Endothelial cell of umbilical vein (primary cell): ENCODE results near the gene PHF8. TPM values are rescaled to one million over a fixed set of nuclear protein-coding genes. Genes with fewer than 3 reads are reported as not detected.

Source experiments
- BruUV-seq: library from RNA; stranded (reverse); fragments of 400-500 nt; replicated peaks from 2 replicates; lab custom pipeline; 2021; lab: Mats Ljungman, UMichigan
- CTCF ChIA-PET: fragments of 300-600, 350-600 bp; sonication (Branson Sonifier 250); formaldehyde crosslinking; loops from one replicate; lab custom pipeline; 2021; ENCODE audit warnings: antibody characterized with exemption, inconsistent platforms; lab: Charles Lee
- POLR2A ChIA-PET: fragments of 300-600, 350-600 bp; sonication (Branson Sonifier 250); formaldehyde crosslinking; loops from one replicate; lab custom pipeline; 2021; ENCODE audit warnings: antibody characterized with exemption, inconsistent platforms; lab: Charles Lee
- DNase-seq: peaks from one replicate; pipeline ENCODE4 v3.0.0-alpha.2; 2011; ENCODE audit warnings: low read depth, low spot score
- FAIRE-seq: peaks from 2 replicates; lab custom pipeline; 2011; peaks lifted over from hg19 to GRCh38; lab: Jason Lieb, UNC
- H2AFZ ChIP-seq: 2 replicates; pipeline ENCODE4 v1.6.0; 2012; ENCODE audit warnings: low read depth, low read length, control low read depth, inconsistent platforms
- H3K27ac ChIP-seq: 2 replicates; pipeline ENCODE4 v1.5.1; 2011; ENCODE audit warnings: low read depth, mild to moderate bottlenecking, control low read depth, low read length, moderate library complexity; ENCODE audit not compliant: insufficient read depth
- H3K27me3 ChIP-seq, 2 experiments: 2 replicates each; pipeline versions ENCODE4 v1.6.0 to v1.6.1; 2011; ENCODE audit warnings: low read length in 2 of 2, mixed read lengths in 1 of 2; ENCODE audit not compliant: control insufficient read depth in 2 of 2, insufficient read depth in 2 of 2
- H3K36me3 ChIP-seq, 2 experiments: 2 replicates in 1 of 2; 3 replicates in 1 of 2; pipeline ENCODE4 v1.5.1; 2011; ENCODE audit warnings: low read length in 2 of 2, mild to moderate bottlenecking in 1 of 2, moderate library complexity in 1 of 2; ENCODE audit not compliant: control insufficient read depth in 2 of 2, insufficient read depth in 2 of 2; ENCODE audit errors: extremely low read depth in 1 of 2
- H3K4me1 ChIP-seq: 3 replicates; pipeline ENCODE4 v1.5.1; 2011; ENCODE audit warnings: mild to moderate bottlenecking, low read length; ENCODE audit not compliant: control insufficient read depth, insufficient read depth; ENCODE audit errors: extremely low read depth
- H3K4me2 ChIP-seq: 2 replicates; pipeline ENCODE4 v1.6.1; 2011; ENCODE audit warnings: low read length, control low read depth, mixed read lengths; ENCODE audit not compliant: insufficient read depth
- H3K4me3 ChIP-seq, 3 experiments: fragments of 200-600 bp in 1 of 3; sonication (generic), shearing (Covaris generic) in 1 of 3; replicated peaks in 1 of 3; 2 replicates each; pipeline ENCODE4 v1.5.1; 2011 to 2016; ENCODE audit warnings: control low read depth in 3 of 3, low read length in 3 of 3, mild to moderate bottlenecking in 2 of 3, inconsistent platforms in 1 of 3, low read depth in 1 of 3, moderate library complexity in 1 of 3; ENCODE audit not compliant: insufficient read depth in 1 of 3
- H3K79me2 ChIP-seq: 2 replicates; pipeline ENCODE4 v1.6.0; 2012; ENCODE audit warnings: low read length, inconsistent platforms; ENCODE audit not compliant: control insufficient read depth, insufficient read depth
- H3K9ac ChIP-seq: replicated peaks from 2 replicates; pipeline ENCODE3; 2011; ENCODE audit warnings: low read length, control low read depth; ENCODE audit not compliant: insufficient read depth; ENCODE audit errors: extremely low read depth
- H3K9me1 ChIP-seq: replicated peaks from 3 replicates; pipeline ENCODE4 v1.6.0; 2011; ENCODE audit warnings: mild to moderate bottlenecking, low read length; ENCODE audit not compliant: control insufficient read depth, insufficient read depth; ENCODE audit errors: extremely low read depth
- H3K9me3 ChIP-seq: replicated peaks from 2 replicates; pipeline ENCODE4 v1.5.1; 2012; ENCODE audit warnings: low read length, inconsistent platforms; ENCODE audit not compliant: control insufficient read depth, insufficient read depth
- H4K20me1 ChIP-seq: replicated peaks from 2 replicates; pipeline ENCODE3; 2011; ENCODE audit warnings: mild to moderate bottlenecking, low read length; ENCODE audit not compliant: control insufficient read depth, insufficient read depth; ENCODE audit errors: extremely low read depth
- EZH2 ChIP-seq: IDR thresholded peaks from 2 replicates; pipeline ENCODE4 v1.6.1; 2012; ENCODE audit warnings: borderline replicate concordance, low read depth, mild to moderate bottlenecking, moderate library complexity, low read length, inconsistent platforms; ENCODE audit not compliant: severe bottlenecking
- FOS ChIP-seq: IDR thresholded peaks from 2 replicates; pipeline ENCODE4 v1.6.1; 2011; ENCODE audit warnings: mild to moderate bottlenecking, low read length, moderate library complexity, borderline replicate concordance; ENCODE audit not compliant: insufficient read depth
- GATA2 ChIP-seq: IDR thresholded peaks from 2 replicates; pipeline ENCODE4 v1.7.0; 2011; ENCODE audit warnings: low read depth, mild to moderate bottlenecking, moderate library complexity, mixed read lengths, low read length; ENCODE audit not compliant: insufficient read length, insufficient read depth
- JUN ChIP-seq: IDR thresholded peaks from 2 replicates; pipeline ENCODE4 v1.6.1; 2011; ENCODE audit warnings: borderline replicate concordance, low read depth; ENCODE audit not compliant: insufficient read length, insufficient read depth
- MYC ChIP-seq: IDR thresholded peaks from one replicate; pipeline ENCODE4 v1.6.1; 2011; ENCODE audit warnings: mild to moderate bottlenecking, low read depth, low read length
- POLR2A ChIP-seq: IDR thresholded peaks from 2 replicates; pipeline ENCODE4 v1.6.1; 2012; ENCODE audit warnings: low read depth, mild to moderate bottlenecking, control low read depth, low read length
- POLR2AphosphoS5 ChIP-seq: IDR thresholded peaks from 2 replicates; pipeline ENCODE4 v1.6.1; 2012; ENCODE audit warnings: low read depth, mild to moderate bottlenecking, control low read depth, low read length, moderate library complexity; ENCODE audit not compliant: insufficient read depth
- dilution Hi-C: fragments of 300-500 bp; cut with MboI; formaldehyde crosslinking; loops from one replicate; pipeline ENCODE4 v1.15.0; 2019; ENCODE audit warnings: low sequenced_read_pairs; ENCODE audit not compliant: extremely low pct_ligation_motif_present
- intact Hi-C: fragments of 100-400 bp; cut with micrococcal nuclease; formaldehyde crosslinking; loops from one replicate; pipeline ENCODE4 v1.10.0; 2022
- polyA plus RNA-seq, 4 experiments: library from polyadenylated mRNA; depleted of rRNA in 3 of 4; stranded (reverse) in 3 of 4; unstranded in 1 of 4; fragments of >200 nt; gene quantifications; 2 replicates each; pipeline versions ENCODE4 v1.2.1 to v1.2.3, GENCODE V29; 2011 to 2012; ENCODE audit warnings: missing spikeins in 1 of 4
- total RNA-seq: library from RNA; stranded (reverse); gene quantifications from 2 replicates; pipeline ENCODE4 v1.2.3, GENCODE V29; 2021
- TF ChIP-seq, protein P1 (sequence below), 2 donors: IDR thresholded peaks; 1 replicate in 1 of 2; 2 replicates in 1 of 2; pipeline ENCODE4 v1.5.1; 2011; ENCODE audit warnings: low read length in 2 of 2, mild to moderate bottlenecking in 2 of 2, moderate library complexity in 2 of 2, control low read depth in 1 of 2, inconsistent platforms in 1 of 2, low read depth in 1 of 2; ENCODE audit not compliant: insufficient read depth in 1 of 2; ENCODE audit errors: extremely low read depth in 1 of 2
- TF ChIP-seq, protein P2 (sequence below): IDR thresholded peaks from 2 replicates; pipeline ENCODE4 v1.6.1; 2011; ENCODE audit not compliant: insufficient read depth, insufficient read length

PHF8 gene
- total and polyA plus RNA-seq, 2 donors (not counting 3 experiments of a cell fraction or from before 2014, with no cell fraction given), result 10.9 to 25.5 TPM

DNA sequence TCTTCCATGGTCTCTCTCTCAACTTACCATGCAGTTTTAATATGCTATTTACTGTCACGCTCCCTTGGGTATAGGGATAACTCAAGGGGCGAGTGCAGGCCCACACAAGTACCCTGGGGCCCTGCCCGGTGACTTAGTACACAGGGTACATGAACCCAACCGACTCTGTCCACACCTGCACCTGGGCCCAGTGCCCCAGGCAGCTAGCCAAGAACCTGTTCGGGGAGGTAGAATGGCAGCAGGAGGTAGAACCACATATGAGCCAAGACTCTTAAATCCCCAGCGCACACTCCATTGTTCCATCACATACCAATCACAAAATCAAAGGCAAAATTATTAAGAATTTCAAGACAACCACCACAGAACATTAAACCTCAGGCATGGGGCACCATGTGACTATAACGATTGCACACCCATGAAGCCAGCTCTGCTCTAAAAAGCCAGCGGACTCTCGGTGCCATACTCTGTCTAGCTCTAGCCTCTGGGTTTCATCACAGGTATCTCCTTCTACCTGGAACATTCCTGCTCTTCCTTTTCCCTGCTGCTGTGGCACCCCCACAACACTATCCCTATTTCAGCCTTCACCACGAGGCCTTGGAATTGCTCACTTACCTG is 14.6 kb downstream of the PHF8 start:
- H3K4me3 ChIP-seq, result no peak overlapping the region
- H4K20me1 ChIP-seq, result no peaks in the 10 kb centered on the region
- no TSS peak for BruUV-seq
- ChIA-PET CTCF (no interaction called here), POLR2A (no interaction called here)
- no peak for FAIRE-seq
- peaks cover 0 to 7% of the 10 kb centered on the region in 2 experiments for H3K36me3 ChIP-seq
- H3K79me2 ChIP-seq, result no peaks in the 10 kb centered on the region
- H3K9me1 ChIP-seq, result no peaks in the 10 kb centered on the region
- no peaks in the 10 kb centered on the region for H3K4me1 ChIP-seq
- H3K27me3 ChIP-seq, result no peaks in the 10 kb centered on the region
- no peak overlapping the region for H3K9ac ChIP-seq
- no peak overlapping the region for H2AFZ ChIP-seq
- intact Hi-C loops, result no loop called here
- H3K27ac ChIP-seq, result no peak overlapping the region
- TF ChIP-seq POLR2A (no peak), JUN (no peak), FOS (no peak), GATA2 (no peak), POLR2AphosphoS5 (no peak), MYC (no peak), EZH2 (no peak)
- TF ChIP-seq, protein P1, sequence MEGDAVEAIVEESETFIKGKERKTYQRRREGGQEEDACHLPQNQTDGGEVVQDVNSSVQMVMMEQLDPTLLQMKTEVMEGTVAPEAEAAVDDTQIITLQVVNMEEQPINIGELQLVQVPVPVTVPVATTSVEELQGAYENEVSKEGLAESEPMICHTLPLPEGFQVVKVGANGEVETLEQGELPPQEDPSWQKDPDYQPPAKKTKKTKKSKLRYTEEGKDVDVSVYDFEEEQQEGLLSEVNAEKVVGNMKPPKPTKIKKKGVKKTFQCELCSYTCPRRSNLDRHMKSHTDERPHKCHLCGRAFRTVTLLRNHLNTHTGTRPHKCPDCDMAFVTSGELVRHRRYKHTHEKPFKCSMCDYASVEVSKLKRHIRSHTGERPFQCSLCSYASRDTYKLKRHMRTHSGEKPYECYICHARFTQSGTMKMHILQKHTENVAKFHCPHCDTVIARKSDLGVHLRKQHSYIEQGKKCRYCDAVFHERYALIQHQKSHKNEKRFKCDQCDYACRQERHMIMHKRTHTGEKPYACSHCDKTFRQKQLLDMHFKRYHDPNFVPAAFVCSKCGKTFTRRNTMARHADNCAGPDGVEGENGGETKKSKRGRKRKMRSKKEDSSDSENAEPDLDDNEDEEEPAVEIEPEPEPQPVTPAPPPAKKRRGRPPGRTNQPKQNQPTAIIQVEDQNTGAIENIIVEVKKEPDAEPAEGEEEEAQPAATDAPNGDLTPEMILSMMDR (IDR thresholded peaks at IDR 0.05; ENCODE audit: extremely low read depth in 1 of 2, insufficient read depth in 1 of 2, low read depth in 1 of 2, low read length in 2 of 2), result no peak
- TF ChIP-seq, protein P2, sequence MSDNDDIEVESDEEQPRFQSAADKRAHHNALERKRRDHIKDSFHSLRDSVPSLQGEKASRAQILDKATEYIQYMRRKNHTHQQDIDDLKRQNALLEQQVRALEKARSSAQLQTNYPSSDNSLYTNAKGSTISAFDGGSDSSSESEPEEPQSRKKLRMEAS, result no peak
- dilution Hi-C loops, result no loop called here
- no peak for DNase-seq
- H3K4me2 ChIP-seq, result no peak overlapping the region
- no peaks in the 10 kb centered on the region for H3K9me3 ChIP-seq
